CD4-positive, alpha-beta T cell (primary cell): Measurements from ENCODE around the gene RHOJ. TPM values are rescaled to one million over a fixed set of nuclear protein-coding genes. Genes with fewer than 3 reads are reported as not detected.

Experiments used
- ATAC-seq: fragments of 200-7000 bp; cut with Tn5 transposase; one replicate; pipeline ENCODE4 v1.10.0; 2022; ENCODE audit warnings: mild to moderate bottlenecking; ENCODE audit not compliant: poor library complexity
- CTCF ChIA-PET: fragments of 350-600 bp; sonication (Branson Sonifier 250); formaldehyde crosslinking; loops from one replicate; lab custom pipeline; 2021; ENCODE audit warnings: antibody characterized with exemption, inconsistent platforms; lab: Charles Lee
- POLR2A ChIA-PET: fragments of 350-600 bp; sonication (Branson Sonifier 250); formaldehyde crosslinking; loops from one replicate; lab custom pipeline; 2021; ENCODE audit warnings: antibody characterized with exemption, inconsistent platforms; lab: Charles Lee
- DNase-seq, 14 experiments: peaks; one replicate each; pipeline ENCODE4 v3.0.0-alpha.2; 2013 to 2020; ENCODE audit warnings: mixed read lengths in 2 of 14
- H3K27ac ChIP-seq, 2 donors: one replicate each; pipeline versions ENCODE4 v1.5.1 to v1.7.0; 2013; ENCODE audit warnings: low read length in 2 of 2, low read depth in 1 of 2, mild to moderate bottlenecking in 1 of 2
- H3K27me3 ChIP-seq, 2 experiments: 1 replicate in 1 of 2; 2 replicates in 1 of 2; pipeline versions ENCODE4 v1.6.1 to v1.7.0; 2013; ENCODE audit warnings: low read length in 2 of 2, control low read depth in 1 of 2, mild to moderate bottlenecking in 1 of 2, moderate library complexity in 1 of 2; ENCODE audit not compliant: insufficient read depth in 2 of 2, control insufficient read depth in 1 of 2
- H3K36me3 ChIP-seq: one replicate; pipeline ENCODE4 v1.6.1; 2013; ENCODE audit warnings: low read length, control low read depth; ENCODE audit not compliant: insufficient read depth
- H3K4me1 ChIP-seq: one replicate; pipeline ENCODE4 v1.6.1; 2013; ENCODE audit warnings: low read length, control low read depth; ENCODE audit not compliant: insufficient read depth
- H3K4me3 ChIP-seq: one replicate; pipeline ENCODE4 v1.5.1; 2013; ENCODE audit warnings: mild to moderate bottlenecking, low read length, moderate library complexity
- H3K9me3 ChIP-seq, 2 experiments: 1 replicate in 1 of 2; 2 replicates in 1 of 2; pipeline versions ENCODE4 v1.6.1 to v1.7.0; 2013; ENCODE audit warnings: low read length in 2 of 2, mild to moderate bottlenecking in 2 of 2, control low read depth in 1 of 2, moderate library complexity in 1 of 2; ENCODE audit not compliant: control insufficient read depth in 1 of 2, insufficient read depth in 1 of 2
- H3K27ac Mint-ChIP-seq: one replicate; pipeline ENCODE4 v1.8.0; 2020; ENCODE audit warnings: mixed read lengths
- H3K27me3 Mint-ChIP-seq: one replicate; pipeline ENCODE4 v1.8.0; 2021; ENCODE audit warnings: mixed read lengths
- H3K36me3 Mint-ChIP-seq: one replicate; pipeline ENCODE4 v1.8.0; 2021; ENCODE audit warnings: low read depth, mixed read lengths
- H3K4me1 Mint-ChIP-seq: one replicate; pipeline ENCODE4 v1.8.0; 2021; ENCODE audit warnings: low read depth, mixed read lengths
- H3K4me3 Mint-ChIP-seq: one replicate; pipeline ENCODE4 v1.8.0; 2020; ENCODE audit warnings: mild to moderate bottlenecking, mixed read lengths
- H3K9me3 Mint-ChIP-seq: one replicate; pipeline ENCODE4 v1.8.0; 2020; ENCODE audit warnings: mixed read lengths
- CTCF ChIP-seq: fragments of 200-600 bp; IDR thresholded peaks from one replicate; pipeline ENCODE4 v1.8.0; 2022; ENCODE audit warnings: antibody characterized with exemption, mild to moderate bottlenecking
- intact Hi-C, 2 experiments: fragments of 100-400 bp; cut with DNase I in 1 of 2; cut with micrococcal nuclease in 1 of 2; formaldehyde crosslinking; loops; one replicate each; pipeline versions ENCODE4 v1.15.1 to v1.9.0; 2023 to 2025; cut with DNase I, micrococcal nuclease
- total RNA-seq, 174 experiments: library from RNA in 2 of 174; stranded (reverse) in 2 of 174; gene quantifications; one replicate each; pipeline ENCODE4 v1.2.3 and lab custom pipeline; 2021 to 2026

The RHOJ gene
- total RNA-seq, 2 experiments from 2014 or later = not detected

- Histone ChIP-seq H3K4me3 (no peak overlapping the region), H3K9me3 (no peaks in the 10 kb centered on the region), H3K27ac (no peak overlapping the region), H3K27me3 (no peaks in the 10 kb centered on the region), H3K36me3 (no peaks in the 10 kb centered on the region), H3K4me1 (no peaks in the 10 kb centered on the region)
- H3K36me3 Mint-ChIP-seq = no peaks in the 10 kb centered on the region
- H3K4me3 Mint-ChIP-seq = no peak overlapping the region
- no peak overlapping the region for H3K27ac Mint-ChIP-seq
- no peak for TF ChIP-seq CTCF
- no peaks in the 10 kb centered on the region for H3K9me3 Mint-ChIP-seq
- DNase-seq = no peak
- POLR2A ChIA-PET = no interaction called here
- CTCF ChIA-PET = no interaction called here
- ATAC-seq = no peak
- peaks cover 46% of the 10 kb centered on the region for H3K27me3 Mint-ChIP-seq
- intact Hi-C loops = no loop called here
- H3K4me1 Mint-ChIP-seq = no peaks in the 10 kb centered on the region
Measured at GRCh38 chr14:63322897-63323573, 118.8 kb downstream of the RHOJ start.

- Histone ChIP-seq H3K36me3 (no peaks in the 10 kb centered on the region), H3K4me1 (no peaks in the 10 kb centered on the region), H3K27ac (no peak overlapping the region), H3K27me3 (peaks cover 0 to 6% of the 10 kb centered on the region in 2 experiments), H3K9me3 (no peaks in the 10 kb centered on the region), H3K4me3 (no peak overlapping the region)
- no peak overlapping the region for H3K27ac Mint-ChIP-seq
- DNase-seq = no peak
- intact Hi-C loops = no loop called here
- no peaks in the 10 kb centered on the region for H3K36me3 Mint-ChIP-seq
- CTCF ChIA-PET = no interaction called here
- no peak overlapping the region for H3K4me3 Mint-ChIP-seq
- no peaks in the 10 kb centered on the region for H3K4me1 Mint-ChIP-seq
- ATAC-seq = no peak
- POLR2A ChIA-PET = no interaction called here
- no peak for TF ChIP-seq CTCF
- peaks cover 37% of the 10 kb centered on the region for H3K27me3 Mint-ChIP-seq
- no peaks in the 10 kb centered on the region for H3K9me3 Mint-ChIP-seq
Measured at GRCh38 chr14:63326840-63327239, 122.6 kb downstream of the RHOJ start.

- no peak for TF ChIP-seq CTCF
- intact Hi-C loops = no loop called here
- Mint-ChIP-seq H3K27me3 (peaks cover 37% of the 10 kb centered on the region), H3K36me3 (no peaks in the 10 kb centered on the region), H3K4me1 (no peaks in the 10 kb centered on the region), H3K4me3 (no peak overlapping the region), H3K9me3 (no peaks in the 10 kb centered on the region), H3K27ac (no peak overlapping the region)
- Histone ChIP-seq H3K4me1 (no peaks in the 10 kb centered on the region), H3K36me3 (no peaks in the 10 kb centered on the region), H3K9me3 (peaks cover 0 to 6% of the 10 kb centered on the region in 2 experiments), H3K27ac (no peak overlapping the region), H3K27me3 (peaks cover 0 to 16% of the 10 kb centered on the region in 2 experiments), H3K4me3 (no peak overlapping the region)
- ChIA-PET POLR2A (no interaction called here), CTCF (no interaction called here)
- ATAC-seq (no peak), DNase-seq (no peak)
Measured at GRCh38 chr14:63328787-63329737, 124.8 kb downstream of the RHOJ start.
